OCI-LY3 (cell line): ENCODE data around the gene FGD4.
A peak's percentile ranks its signal among the peaks of the same experiment; 100 is the strongest.

Experiments used
- H2AFZ ChIP-seq: fragments of 200-600, 300-600 bp; shearing (Covaris generic); 2 replicates; pipeline ENCODE4 v1.6.0; 2014; ENCODE audit warnings: antibody characterized with exemption, low read depth, low read length
- H3K27ac ChIP-seq: fragments of 200-600, 300-600 bp; sonication (generic); 2 replicates; pipeline ENCODE4 v1.5.1; 2014; ENCODE audit warnings: mild to moderate bottlenecking, low read length, moderate library complexity, mixed read lengths
- H3K27me3 ChIP-seq: fragments of 200-600, 300-600 bp; sonication (generic); 2 replicates; pipeline ENCODE4 v1.6.1; 2014; ENCODE audit warnings: low read depth, low read length, mixed read lengths
- H3K36me3 ChIP-seq: fragments of 200-600, 300-600 bp; sonication (generic); replicated peaks from 2 replicates; pipeline ENCODE3; 2014; ENCODE audit warnings: low read depth, low read length, mixed read lengths
- H3K4me1 ChIP-seq: fragments of 300-600, 200-600 bp; sonication (generic); 2 replicates; pipeline ENCODE4 v1.6.1; 2014; ENCODE audit warnings: low read length, mixed read lengths
- H3K4me2 ChIP-seq: fragments of 200-600, 300-600 bp; sonication (generic); 2 replicates; pipeline ENCODE4 v1.6.1; 2014; ENCODE audit warnings: low read length, mixed read lengths
- H3K4me3 ChIP-seq: fragments of 300-600, 200-600 bp; sonication (generic); 2 replicates; pipeline ENCODE4 v1.5.1; 2014; ENCODE audit warnings: antibody characterized with exemption, mild to moderate bottlenecking, low read length, moderate library complexity
- H3K79me2 ChIP-seq: fragments of 300-600, 200-600 bp; shearing (Covaris generic); 2 replicates; pipeline ENCODE4 v1.6.1; 2014; ENCODE audit warnings: mild to moderate bottlenecking, low read length, mixed read lengths
- H3K9ac ChIP-seq: fragments of 300-600, 200-600 bp; shearing (Covaris generic); 2 replicates; pipeline ENCODE4 v1.6.0; 2014; ENCODE audit warnings: mild to moderate bottlenecking, low read length, moderate library complexity
- H3K9me3 ChIP-seq: fragments of 200-600, 300-600 bp; shearing (Covaris generic); 2 replicates; pipeline ENCODE4 v1.6.1; 2014; ENCODE audit warnings: low read length, mixed read lengths; ENCODE audit not compliant: insufficient read depth
- H4K20me1 ChIP-seq: fragments of 200-600, 300-600 bp; sonication (generic); 2 replicates; pipeline ENCODE4 v1.6.1; 2016; ENCODE audit warnings: low read length, mixed read lengths; ENCODE audit not compliant: insufficient read depth
- EZH2phosphoT487 ChIP-seq: fragments of 200-600 bp; shearing (Covaris generic); IDR thresholded peaks from 2 replicates; pipeline ENCODE4 v1.6.1; 2018; ENCODE audit warnings: antibody characterized with exemption, mixed run types, low read depth
- TF ChIP-seq, protein P1 (sequence below): fragments of 200-600, 300-600 bp; sonication (generic); IDR thresholded peaks from 2 replicates; pipeline ENCODE4 v1.5.1; 2014; ENCODE audit warnings: antibody characterized with exemption, low read length, low read depth

FGD4 gene

DNA sequence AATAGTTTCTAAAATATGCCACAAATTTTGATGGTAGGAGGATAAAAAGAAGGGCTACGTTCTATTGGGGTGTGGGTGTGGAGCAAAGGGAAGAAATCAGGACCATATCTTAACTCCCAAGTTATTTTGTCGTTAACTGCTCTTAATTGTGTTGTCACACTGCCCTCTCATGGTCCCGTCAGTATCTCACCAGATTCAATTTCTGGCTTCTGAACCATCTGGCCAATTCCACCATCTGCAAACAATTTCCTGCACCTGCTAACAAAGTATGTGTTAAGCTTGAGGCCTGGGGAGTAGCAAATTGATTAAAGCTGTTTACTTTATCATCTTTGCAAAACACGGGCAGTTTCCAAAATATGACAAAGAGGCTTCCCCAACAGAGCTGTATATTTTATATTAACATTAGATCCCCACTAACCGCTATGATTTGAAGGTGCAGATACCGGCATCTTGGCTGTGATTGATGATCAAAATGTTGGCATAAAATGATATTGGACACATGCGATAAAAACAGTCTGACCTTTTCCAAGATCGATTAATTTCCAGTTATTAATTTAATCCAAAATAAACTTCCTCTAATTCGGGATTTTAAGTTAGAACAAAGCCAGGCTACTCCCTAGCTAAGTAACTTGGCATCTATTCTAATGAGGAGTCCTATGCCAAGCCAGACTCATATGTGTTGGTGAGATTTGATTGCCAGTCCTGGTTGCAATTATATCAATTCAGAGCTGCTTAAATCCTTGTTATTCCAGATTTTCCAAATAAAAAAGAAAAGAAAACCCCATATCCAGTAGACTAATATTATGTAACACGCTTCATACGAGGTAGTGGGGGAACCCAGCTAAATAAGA, 272.8 kb downstream of the FGD4 start:
- TF ChIP-seq EZH2phosphoT487: no peak
- TF ChIP-seq, protein P1, sequence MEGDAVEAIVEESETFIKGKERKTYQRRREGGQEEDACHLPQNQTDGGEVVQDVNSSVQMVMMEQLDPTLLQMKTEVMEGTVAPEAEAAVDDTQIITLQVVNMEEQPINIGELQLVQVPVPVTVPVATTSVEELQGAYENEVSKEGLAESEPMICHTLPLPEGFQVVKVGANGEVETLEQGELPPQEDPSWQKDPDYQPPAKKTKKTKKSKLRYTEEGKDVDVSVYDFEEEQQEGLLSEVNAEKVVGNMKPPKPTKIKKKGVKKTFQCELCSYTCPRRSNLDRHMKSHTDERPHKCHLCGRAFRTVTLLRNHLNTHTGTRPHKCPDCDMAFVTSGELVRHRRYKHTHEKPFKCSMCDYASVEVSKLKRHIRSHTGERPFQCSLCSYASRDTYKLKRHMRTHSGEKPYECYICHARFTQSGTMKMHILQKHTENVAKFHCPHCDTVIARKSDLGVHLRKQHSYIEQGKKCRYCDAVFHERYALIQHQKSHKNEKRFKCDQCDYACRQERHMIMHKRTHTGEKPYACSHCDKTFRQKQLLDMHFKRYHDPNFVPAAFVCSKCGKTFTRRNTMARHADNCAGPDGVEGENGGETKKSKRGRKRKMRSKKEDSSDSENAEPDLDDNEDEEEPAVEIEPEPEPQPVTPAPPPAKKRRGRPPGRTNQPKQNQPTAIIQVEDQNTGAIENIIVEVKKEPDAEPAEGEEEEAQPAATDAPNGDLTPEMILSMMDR: peak; percentile 81
- peaks cover 26% of the 10 kb centered on the region for H3K4me1 ChIP-seq
- no peaks in the 10 kb centered on the region for H3K79me2 ChIP-seq
- H3K4me2 ChIP-seq: peak overlapping the region; percentile 38; the same call in 1 of the 2 replicates
- no peak overlapping the region for H3K4me3 ChIP-seq
- no peaks in the 10 kb centered on the region for H3K27me3 ChIP-seq
- no peak overlapping the region for H3K9ac ChIP-seq
- H3K27ac ChIP-seq: no peak overlapping the region
- no peaks in the 10 kb centered on the region for H3K36me3 ChIP-seq
- 0 out of 2 replicates have a peak, but pooled peaks cover 15% of the 10 kb centered on the region for H3K9me3 ChIP-seq
- H2AFZ ChIP-seq: 0 out of 2 replicates have a peak overlapping the region, but pooled peaks have one; percentile 38
- H4K20me1 ChIP-seq: no peaks in the 10 kb centered on the region

GRCh38 chr12:32679091-32679919, 279.9 kb downstream of the FGD4 start, which contains the start of gene DNM1L:
TSS of gene DNM1L (plus strand) at chr12:32679301. CDS start at chr12:32679364, 63 bp downstream.
- Histone ChIP-seq H3K79me2 (peaks cover 49% of the 10 kb centered on the region), H3K4me1 (peaks cover 28% of the 10 kb centered on the region), H3K9ac (peak within 1 kb of the TSS; percentile 83), H3K4me2 (peak within 1 kb of the TSS; percentile 75), H4K20me1 (peaks cover 14% of the 10 kb centered on the region), H3K27me3 (no peaks in the 10 kb centered on the region), H3K9me3 (no peaks in the 10 kb centered on the region), H3K36me3 (peaks cover 3% of the 10 kb centered on the region), H3K27ac (peak within 1 kb of the TSS; percentile 55), H2AFZ (peak within 1 kb of the TSS; percentile 96), H3K4me3 (peak within 1 kb of the TSS; percentile 89)
- TF ChIP-seq EZH2phosphoT487: no peak
- TF ChIP-seq, protein P1: no peak

- Histone ChIP-seq H4K20me1 (peaks cover 14% of the 10 kb centered on the region), H3K36me3 (peaks cover 3% of the 10 kb centered on the region), H3K27ac (peak overlapping the region; percentile 55), H2AFZ (0 out of 2 replicates have a peak overlapping the region, but pooled peaks have one; percentile 10), H3K4me1 (peaks cover 22% of the 10 kb centered on the region), H3K4me3 (peak overlapping the region; percentile 89), H3K79me2 (peaks cover 54% of the 10 kb centered on the region), H3K27me3 (no peaks in the 10 kb centered on the region), H3K9ac (peak overlapping the region; percentile 83), H3K4me2 (peak overlapping the region; percentile 73), H3K9me3 (no peaks in the 10 kb centered on the region)
- TF ChIP-seq EZH2phosphoT487: no peak
- TF ChIP-seq, protein P1: no peak
These were observed 280.5 kb downstream of the FGD4 start for GRCh38 chr12:32679920-32680237.

GRCh38 chr12:32680787-32681186, 281.4 kb downstream of the FGD4 start:
- H4K20me1 ChIP-seq: peaks cover 14% of the 10 kb centered on the region
- H3K4me1 ChIP-seq: peaks cover 14% of the 10 kb centered on the region
- H3K9ac ChIP-seq: no peak overlapping the region
- H3K36me3 ChIP-seq: peaks cover 5% of the 10 kb centered on the region
- TF ChIP-seq, protein P1: no peak
- TF ChIP-seq EZH2phosphoT487: no peak
- H3K27ac ChIP-seq: no peak overlapping the region
- peak overlapping the region; percentile 89 for H3K4me3 ChIP-seq
- no peaks in the 10 kb centered on the region for H3K27me3 ChIP-seq
- peaks cover 63% of the 10 kb centered on the region for H3K79me2 ChIP-seq
- H3K9me3 ChIP-seq: no peaks in the 10 kb centered on the region
- peak overlapping the region; percentile 73 for H3K4me2 ChIP-seq
- no peak overlapping the region for H2AFZ ChIP-seq
